ENCODE results near the gene ACACB.

Gene ACACB

GRCh38 chr12:109219938-109220337 lies 103.6 kb downstream of the ACACB start:
- no peak for DNase-seq (ENCODE audit: low spot score)

- DNase-seq (ENCODE audit: low spot score): no peak
Measured at GRCh38 chr12:109221277-109221931, 105.0 kb downstream of the ACACB start.

GRCh38 chr12:109222062-109222461 lies 105.7 kb downstream of the ACACB start:
- DNase-seq (ENCODE audit: low spot score): no peak

- DNase-seq (ENCODE audit: low spot score): no peak
Measured at GRCh38 chr12:109222496-109222895, 106.1 kb downstream of the ACACB start.

GRCh38 chr12:109223211-109223610 lies 106.8 kb downstream of the ACACB start:
- DNase-seq (ENCODE audit: low spot score): no peak

- no peak for DNase-seq (ENCODE audit: low spot score)
Measured at GRCh38 chr12:109223868-109224267, 107.5 kb downstream of the ACACB start.

GRCh38 chr12:109228664-109229063 lies 112.3 kb downstream of the ACACB start:
- DNase-seq (ENCODE audit: low spot score): no peak

GRCh38 chr12:109230193-109230592 lies 113.8 kb downstream of the ACACB start:
- DNase-seq (ENCODE audit: low spot score): no peak

- no peak for DNase-seq (ENCODE audit: low spot score)
Measured at GRCh38 chr12:109232731-109233130, 116.3 kb downstream of the ACACB start.

- DNase-seq (ENCODE audit: low spot score): no peak
Measured at GRCh38 chr12:109234012-109234411, 117.6 kb downstream of the ACACB start.

- DNase-seq (ENCODE audit: low spot score): no peak
Measured at GRCh38 chr12:109236257-109236656, 119.9 kb downstream of the ACACB start.

GRCh38 chr12:109239179-109239578 lies 122.8 kb downstream of the ACACB start:
- no peak for DNase-seq (ENCODE audit: low spot score)

- no peak for DNase-seq (ENCODE audit: low spot score)
Measured at GRCh38 chr12:109239691-109240090, 123.3 kb downstream of the ACACB start.

GRCh38 chr12:109240365-109240764 lies 124.0 kb downstream of the ACACB start:
- no peak for DNase-seq (ENCODE audit: low spot score)

GRCh38 chr12:109241936-109242335 lies 125.5 kb downstream of the ACACB start:
- DNase-seq (ENCODE audit: low spot score): no peak

GRCh38 chr12:109244073-109244472 lies 127.7 kb downstream of the ACACB start:
- no peak for DNase-seq (ENCODE audit: low spot score)

GRCh38 chr12:109246221-109246620 lies 129.8 kb downstream of the ACACB start:
- no peak for DNase-seq (ENCODE audit: low spot score)

GRCh38 chr12:109247831-109248654 lies 131.7 kb downstream of the ACACB start:
- no peak for DNase-seq (ENCODE audit: low spot score)

- DNase-seq (ENCODE audit: low spot score): no peak
Measured at GRCh38 chr12:109250523-109250922, 134.1 kb downstream of the ACACB start.

- no peak for DNase-seq (ENCODE audit: low spot score)
Measured at GRCh38 chr12:109252799-109253198, 136.4 kb downstream of the ACACB start.

- DNase-seq (ENCODE audit: low spot score): no peak
Measured at GRCh38 chr12:109253913-109254544, 137.6 kb downstream of the ACACB start.

GRCh38 chr12:109255377-109255776 lies 139.0 kb downstream of the ACACB start:
- DNase-seq (ENCODE audit: low spot score): no peak

GRCh38 chr12:109256011-109256410 lies 139.6 kb downstream of the ACACB start:
- no peak for DNase-seq (ENCODE audit: low spot score)
